DMS114 treated with DMSO at 0.1 percent for 48 hours (cell line): Measurements from ENCODE around the gene RBBP6.
"Not testable (repeated sequence)": the region's sequence is repeated elsewhere in the genome, so short reads cannot be mapped to it uniquely, and the experiment has no call there.

Experiments used
- DNase-seq: peaks from one replicate; lab custom pipeline; 2025; ENCODE audit not compliant: unreplicated experiment; lab: John Stamatoyannopoulos, UW

Gene RBBP6

DNA sequence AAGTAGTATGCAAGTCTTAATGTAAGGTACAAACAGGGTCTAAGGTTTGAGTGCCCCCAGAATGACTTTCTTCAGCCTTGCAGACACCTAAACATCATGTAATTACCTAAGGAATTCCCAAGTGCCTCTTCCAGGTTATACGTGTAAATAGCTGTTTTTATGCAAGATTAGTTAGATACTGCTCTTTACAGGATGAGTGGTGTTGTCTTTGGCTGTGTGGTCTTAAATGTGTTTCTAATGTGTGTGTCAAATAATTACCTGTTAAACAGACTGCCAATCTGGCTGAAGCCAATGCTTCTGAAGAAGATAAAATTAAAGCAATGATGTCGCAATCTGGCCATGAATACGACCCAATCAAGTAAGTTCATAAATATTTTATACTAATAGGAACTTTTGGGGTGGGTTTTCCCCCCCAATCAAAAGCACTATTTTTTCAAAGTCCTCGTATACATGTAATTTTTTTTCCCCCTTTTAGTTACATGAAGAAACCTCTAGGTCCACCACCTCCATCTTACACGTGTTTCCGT is 16.0 kb downstream of the RBBP6 start:
- no peak for DNase-seq

DNA sequence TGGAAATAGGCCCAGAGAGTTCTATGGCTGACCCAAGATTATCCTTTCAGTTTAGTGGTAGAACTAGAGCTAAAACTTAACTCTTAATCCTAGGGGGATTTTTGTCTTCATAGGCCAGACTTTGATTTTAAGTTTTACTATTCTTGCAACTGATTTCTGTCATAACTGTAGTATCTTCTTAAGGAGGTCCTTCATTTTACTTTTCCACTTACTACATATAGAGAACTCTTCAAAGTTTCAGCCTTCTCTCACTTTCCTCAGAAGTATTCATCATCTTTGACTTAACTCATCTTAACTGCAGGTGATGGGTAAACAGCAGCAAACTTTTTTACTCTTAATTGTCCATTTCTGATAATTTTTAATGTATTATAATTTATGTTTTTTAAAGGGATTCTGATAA is 23.4 kb downstream of the RBBP6 start:
- no peak for DNase-seq

DNA sequence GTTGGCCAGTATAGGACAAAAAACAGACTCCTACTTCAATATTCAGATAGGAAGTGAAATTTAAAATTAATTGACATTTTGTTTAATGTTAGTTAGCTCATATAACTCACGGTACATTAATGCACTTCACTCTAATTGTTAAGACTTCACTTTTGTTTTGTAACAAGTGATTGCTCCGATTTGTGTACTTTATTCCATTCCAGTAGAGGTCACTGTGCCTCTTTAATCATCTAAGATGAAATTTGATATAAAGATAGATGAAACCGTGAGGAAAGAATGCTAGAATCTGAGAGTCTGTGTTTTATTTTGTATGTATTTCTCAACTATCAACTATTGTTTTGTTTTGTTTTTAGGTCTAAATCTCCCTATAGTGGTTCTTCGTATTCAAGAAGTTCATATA is 29.0 kb downstream of the RBBP6 start:
- no peak for DNase-seq

DNA sequence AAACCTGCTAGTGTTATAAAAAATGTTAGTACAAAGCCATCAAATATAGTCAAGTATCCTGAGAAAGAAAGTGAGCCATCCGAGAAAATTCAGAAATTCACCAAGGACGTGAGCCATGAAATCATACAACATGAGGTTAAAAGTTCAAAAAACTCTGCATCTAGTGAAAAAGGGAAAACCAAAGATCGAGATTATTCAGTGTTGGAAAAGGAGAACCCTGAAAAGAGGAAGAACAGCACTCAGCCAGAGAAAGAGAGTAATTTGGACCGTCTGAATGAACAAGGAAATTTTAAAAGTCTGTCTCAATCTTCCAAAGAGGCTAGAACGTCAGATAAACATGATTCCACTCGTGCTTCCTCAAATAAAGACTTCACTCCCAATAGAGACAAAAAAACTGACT is 31.7 kb downstream of the RBBP6 start:
- no peak for DNase-seq

DNA sequence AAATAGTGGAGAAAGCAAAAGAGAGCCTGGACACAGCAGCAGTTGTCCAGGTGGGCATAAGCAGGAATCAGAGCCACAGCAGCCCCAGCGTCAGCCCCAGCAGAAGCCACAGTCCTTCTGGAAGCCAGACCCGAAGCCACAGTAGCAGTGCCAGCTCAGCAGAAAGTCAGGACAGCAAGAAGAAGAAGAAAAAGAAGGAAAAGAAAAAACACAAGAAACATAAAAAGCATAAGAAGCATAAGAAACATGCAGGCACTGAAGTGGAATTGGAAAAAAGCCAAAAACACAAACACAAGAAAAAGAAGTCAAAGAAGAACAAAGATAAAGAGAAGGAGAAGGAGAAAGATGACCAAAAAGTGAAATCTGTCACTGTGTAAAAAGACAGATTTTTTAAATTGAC is 32.7 kb downstream of the RBBP6 start:
- no peak for DNase-seq

DNA sequence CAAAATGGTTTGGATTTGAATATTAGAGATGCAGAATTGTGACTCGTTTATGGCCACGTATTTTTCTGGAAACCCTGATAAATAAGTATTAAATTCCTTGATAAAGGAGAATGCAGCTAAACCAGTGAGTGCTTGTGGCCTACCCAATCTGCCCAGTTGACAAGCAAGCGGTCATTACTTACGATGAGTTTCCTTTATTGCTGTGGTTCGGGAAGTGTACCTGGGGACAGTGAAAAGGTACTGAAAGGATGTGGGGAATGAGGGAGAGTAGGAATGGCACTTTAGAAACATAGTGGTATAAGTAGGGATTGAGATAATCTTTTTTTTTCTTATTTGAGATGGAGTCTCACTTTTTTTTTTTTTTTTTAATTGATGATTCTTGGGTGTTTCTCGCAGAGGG is 33.8 kb downstream of the RBBP6 start:
- no peak for DNase-seq

DNA sequence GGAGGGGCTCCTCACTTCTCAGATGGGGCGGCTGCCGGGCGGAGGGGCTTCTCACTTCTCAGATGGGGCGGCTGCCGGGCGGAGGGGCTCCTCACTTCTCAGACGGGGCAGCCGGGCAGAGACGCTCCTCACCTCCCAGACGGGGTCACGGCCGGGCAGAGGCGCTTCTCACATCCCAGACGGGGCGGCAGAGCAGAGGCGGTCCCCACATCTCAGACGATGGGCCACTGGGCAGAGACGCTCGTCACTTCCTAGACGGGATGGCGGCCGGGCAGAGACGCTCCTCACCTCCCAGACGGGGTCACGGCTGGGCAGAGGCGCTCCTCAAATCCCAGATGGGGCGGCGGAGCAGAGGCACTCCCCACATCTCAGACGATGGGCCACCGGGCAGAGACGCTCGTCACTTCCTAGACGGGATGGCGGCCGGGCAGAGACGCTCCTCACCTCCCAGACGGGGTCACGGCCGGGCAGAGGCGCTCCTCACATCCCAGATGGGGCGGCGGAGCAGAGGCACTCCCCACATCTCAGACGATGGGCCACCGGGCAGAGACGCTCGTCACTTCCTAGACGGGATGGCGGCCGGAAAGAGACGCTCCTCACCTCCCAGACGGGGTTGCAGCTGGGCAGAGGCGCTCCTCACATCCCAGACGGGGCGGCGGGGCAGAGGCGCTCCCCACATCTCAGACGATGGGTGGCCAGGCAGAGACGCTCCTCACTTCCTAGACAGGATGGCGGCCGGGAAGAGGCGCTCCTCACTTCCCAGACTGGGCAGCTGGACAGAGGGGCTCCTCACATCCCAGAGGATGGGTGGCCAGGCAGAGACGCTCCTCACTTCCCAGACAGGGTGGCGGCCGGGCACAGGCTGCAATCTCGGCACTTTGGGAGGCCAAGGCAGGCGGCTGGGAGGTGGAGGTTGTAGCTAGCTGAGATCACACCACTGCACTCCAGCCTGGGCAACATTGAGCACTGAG is 35.4 kb downstream of the RBBP6 start:
- not testable (repeated sequence) for DNase-seq

DNA sequence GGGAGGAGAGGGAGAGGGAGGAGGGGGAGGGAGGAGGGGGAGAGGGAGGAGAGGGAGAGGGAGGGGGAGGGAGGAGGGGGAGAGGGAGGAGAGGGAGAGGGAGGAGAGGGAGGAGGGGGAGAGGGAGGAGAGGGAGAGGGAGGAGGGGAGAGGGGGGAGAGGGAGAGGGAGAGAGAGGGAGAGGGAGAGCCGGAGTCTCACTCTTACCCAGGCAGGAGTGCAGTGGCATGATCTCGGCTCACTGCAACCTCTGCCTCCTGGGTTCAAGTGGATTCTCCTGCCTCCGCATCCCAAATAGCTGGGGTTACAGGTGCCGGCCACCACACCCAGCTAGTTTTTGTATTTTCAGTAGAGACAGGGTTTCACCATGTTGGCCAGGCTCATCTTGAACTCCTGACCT is 36.4 kb downstream of the RBBP6 start:
- DNase-seq = not testable (repeated sequence)

DNA sequence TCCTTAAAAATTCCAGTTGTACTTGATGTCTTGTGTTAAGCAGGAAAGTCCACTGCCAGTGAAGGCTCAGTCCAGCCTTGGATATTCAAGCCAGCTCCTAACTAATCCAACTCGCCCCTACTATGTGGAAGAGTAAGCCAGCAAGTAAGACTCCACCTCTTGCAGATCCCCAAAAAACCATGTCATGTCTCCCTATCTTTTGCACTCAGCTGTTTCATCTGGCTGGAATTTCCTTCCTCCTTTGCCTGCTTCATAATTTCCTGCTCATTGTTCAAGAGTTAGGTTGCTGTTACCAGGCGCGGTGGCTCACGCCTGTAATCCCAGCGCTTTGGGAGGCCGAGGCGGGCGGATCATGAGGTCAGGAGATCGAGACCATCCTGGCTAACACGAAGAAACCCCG is 37.8 kb downstream of the RBBP6 start:
- DNase-seq = no peak

DNA sequence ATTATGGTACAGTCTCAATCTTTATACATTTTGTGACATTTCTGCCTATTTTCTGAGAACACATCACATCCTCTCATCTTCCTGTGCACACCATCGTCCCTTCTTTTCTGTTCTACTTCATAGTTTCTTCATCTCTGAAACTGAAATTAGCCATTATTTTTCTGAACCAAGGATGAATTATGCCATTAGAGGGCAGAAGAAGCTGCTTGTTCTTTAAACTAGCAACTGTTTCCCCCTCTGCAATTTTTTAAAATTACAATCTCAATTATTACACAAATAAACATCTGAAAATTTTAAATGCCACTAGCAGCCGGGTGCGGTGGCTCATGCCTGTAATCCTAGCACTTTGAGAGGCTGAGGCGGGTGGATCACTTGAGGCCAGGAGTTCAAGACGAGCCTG is 41.3 kb downstream of the RBBP6 start:
- DNase-seq = no peak

DNA sequence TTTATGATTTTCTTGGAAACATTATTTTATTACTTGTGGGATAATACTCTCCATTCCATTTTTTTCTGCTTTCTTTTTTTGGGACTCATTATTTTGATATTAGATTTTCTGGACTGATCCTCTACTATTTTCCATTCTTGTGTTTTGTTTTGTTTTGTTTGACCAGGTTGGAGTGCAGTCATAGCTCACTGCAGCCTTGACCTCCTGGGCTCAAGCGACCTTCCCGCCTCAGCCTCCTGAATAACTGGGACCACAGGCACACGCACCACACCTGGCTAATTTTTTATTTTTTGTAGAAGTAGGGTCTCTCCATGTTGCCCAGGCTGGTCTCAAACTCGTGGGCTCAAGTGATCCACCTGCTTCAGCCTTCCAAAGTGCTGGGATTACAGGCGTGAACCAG is 44.1 kb downstream of the RBBP6 start:
- DNase-seq = no peak

DNA sequence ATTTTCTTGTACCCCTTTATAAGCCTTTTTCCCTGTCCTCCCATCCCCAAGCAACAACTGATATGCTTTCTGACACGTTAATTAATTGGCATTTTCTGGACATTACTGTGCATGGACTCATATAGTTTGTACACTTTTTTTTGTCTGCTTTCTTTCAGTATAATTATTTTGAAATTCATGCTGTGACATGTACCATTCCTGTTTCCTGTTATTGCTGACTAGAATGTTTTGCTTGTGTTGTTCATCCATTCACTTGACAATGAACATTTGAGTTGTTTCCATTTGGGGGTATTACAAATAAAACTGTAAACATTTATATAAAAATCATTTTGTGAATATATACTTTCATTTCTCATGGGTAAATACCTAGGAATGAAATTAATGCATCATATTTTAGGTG is 50.6 kb downstream of the RBBP6 start:
- DNase-seq = no peak

DNA sequence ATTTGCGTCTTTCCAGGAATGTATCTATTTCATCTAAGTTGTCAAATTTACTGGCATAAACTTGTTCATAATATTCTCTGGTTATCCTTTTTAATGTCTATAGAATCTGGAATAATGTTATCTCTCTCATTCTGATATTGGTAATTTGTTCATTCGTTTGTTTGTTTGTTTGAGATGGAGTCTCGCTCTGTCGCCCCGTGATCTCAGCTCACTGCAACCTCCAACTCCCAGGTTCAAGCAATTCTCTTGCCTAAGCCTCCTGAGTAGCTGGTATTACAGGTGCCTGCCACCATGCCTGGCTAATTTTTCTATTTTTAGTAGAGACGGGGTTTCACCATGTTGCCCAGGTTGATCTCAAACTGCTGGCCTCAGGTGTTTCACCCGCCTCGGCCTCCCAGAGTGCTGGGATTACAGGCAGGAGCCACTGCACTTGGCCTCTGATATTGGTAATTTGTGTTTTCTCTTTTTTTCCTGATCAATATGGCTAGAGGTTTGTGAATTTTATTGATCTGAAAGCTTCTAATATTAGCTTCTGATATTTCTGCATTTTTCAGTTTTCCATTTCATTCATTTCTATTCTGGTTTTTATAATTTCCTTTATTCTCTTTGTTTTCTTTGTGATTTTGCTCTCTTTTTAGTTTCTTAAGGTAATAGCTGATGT is 59.5 kb downstream of the RBBP6 start:
- no peak for DNase-seq

DNA sequence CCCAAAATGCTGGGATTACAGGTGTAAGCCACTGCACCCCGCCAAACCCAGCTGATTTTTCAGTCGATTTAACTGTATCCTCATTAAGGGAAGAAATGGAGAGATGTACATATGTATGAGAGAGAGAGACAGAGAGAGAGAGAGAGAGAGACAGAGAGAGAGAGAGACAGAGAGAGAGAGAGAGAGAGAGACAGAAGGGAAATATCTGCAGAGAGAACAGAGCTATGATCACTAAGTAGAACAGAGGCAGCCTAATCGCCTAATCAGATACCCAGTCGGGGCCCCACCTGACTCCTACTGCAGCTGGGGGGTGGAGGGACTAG is 70.0 kb downstream of the RBBP6 start:
- no peak for DNase-seq

DNA sequence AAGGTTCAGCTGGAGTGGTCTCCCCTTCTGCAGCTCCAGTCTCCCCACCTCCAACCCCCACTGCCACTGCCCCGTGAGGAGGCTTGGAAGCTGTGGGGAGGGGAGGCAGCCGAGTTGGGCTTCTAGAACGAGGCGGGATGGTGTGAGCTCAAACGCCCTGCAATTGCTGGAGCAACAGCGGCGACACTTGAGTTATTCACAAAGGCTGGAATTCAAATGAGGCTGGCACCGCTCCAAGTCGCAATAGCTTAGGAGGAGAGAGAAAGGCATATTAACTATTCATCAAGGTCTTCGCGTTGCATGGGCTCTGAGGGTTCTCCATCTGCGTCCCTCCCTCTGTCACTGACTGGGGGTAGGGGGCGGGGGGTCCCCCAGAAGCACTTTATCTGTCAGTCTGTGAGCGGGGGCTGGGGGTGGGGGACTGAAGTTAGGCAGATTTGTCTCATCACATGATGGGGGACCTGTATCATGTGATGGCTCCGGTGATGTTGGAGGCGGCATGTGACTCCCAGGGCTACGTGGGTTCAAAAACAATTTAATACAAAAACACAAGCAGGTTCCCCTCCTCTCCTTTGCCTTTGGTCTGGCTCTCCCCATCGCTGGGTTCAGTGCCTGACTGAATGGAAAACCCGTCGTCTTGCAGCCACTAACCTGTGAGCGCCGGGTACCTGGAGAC is 70.5 kb downstream of the RBBP6 start:
- DNase-seq = no peak

DNA sequence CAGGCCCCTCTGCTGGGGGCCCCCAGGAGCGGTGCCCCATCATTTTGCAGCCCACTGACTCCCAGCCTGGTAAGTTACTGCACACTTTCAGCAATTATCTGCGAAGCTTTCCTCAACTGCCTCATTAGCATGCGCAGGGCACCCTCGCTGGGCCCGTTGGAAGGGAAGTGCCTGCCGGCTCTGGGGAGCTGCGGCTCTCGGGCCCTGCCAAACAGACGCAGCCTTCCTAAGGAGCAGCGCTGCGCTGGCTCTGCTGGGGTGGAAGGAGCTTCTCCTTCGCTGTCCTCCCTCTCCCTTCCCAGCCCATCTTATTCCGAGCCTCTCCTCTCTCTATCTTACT is 71.0 kb downstream of the RBBP6 start:
- DNase-seq = no peak

DNA sequence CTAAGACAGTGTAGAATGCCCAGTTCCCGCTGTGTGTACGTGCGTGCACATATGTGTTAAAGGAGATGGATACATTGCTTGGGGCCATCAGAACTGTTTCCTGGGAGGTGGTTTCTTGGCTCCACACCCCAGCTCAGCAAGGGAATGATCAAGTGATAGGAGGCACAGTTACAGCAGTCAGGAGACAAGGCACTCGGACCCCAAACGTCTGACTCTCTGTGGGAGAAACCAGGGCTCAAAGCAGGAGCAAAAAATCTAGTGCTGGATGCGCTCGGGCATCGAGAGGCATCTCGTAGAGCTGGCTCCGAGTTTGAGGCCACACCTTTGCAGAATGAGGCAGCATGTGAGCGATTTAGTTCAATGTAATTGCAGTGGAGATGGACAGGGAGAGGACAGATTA is 71.9 kb downstream of the RBBP6 start:
- no peak for DNase-seq

DNA sequence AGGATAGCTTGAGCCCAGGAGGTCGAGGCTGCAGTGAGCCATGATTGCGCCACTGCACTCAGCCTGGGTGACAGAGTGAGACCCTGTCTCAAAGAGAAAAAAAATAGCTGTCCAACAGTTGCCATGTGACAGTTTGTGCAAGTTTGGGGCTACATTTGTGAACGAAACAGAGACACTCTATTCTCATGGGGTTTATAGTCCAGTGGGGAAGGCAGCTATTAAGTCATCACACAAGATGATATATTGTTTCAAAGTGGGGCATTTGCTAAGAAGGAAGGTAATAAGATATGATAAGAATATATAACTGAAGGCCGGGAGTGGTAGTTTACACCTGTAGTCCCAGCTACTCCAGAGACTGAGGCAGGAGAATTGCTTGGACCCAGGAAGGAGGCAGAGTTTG is 73.3 kb downstream of the RBBP6 start:
- no peak for DNase-seq

DNA sequence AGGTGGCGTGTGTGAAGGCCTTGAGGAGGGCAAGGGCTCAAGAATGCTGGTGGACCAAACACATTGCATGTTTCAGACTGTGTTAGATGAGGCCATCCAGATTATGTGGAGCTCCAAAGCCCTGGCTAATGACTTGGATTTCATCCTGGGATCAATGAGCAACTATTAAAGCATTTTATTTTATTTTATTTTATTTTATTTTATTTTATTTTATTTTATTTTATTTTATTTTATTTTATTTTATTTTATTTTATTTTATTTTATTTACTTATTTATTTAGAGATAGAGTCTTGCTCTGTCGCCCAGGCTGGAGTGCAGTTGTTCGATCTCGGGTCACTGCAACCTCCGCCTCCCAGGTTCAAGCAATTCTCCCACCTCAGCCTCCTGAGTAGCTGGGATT is 73.9 kb downstream of the RBBP6 start:
- DNase-seq = not testable (repeated sequence)

DNA sequence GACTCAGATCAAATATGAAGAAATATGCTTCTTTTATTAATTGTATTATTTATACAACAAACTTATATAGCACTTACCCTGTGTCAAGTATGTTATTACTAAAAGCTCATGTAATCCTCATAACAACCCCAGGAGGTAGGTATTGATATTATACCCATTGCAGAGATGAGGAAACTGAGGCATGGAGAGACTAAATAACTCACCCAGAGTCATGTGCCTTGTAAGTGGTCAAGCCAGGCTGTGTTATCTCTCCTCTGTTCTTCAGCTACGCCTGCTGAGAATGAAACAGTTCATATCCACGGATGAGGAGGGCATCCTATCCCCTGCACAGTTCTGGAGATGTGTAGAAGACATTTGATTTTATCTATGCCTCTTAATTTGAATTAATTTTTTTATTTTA is 78.1 kb downstream of the RBBP6 start:
- DNase-seq = no peak
